Astrocyte (in vitro differentiated cells and primary cell): Measurements from ENCODE around the gene BST1. TPM values are rescaled to one million over a fixed set of nuclear protein-coding genes. Genes with fewer than 3 reads are reported as not detected.
A peak's percentile ranks its signal among the peaks of the same experiment; 100 is the strongest.

Experiments
- DNase-seq: peaks from one replicate; pipeline ENCODE4 v3.0.0-alpha.2; 2010; ENCODE audit warnings: low read depth
- FAIRE-seq: peaks from 2 replicates; lab custom pipeline; 2011; peaks lifted over from hg19 to GRCh38; lab: Jason Lieb, UNC
- H2AFZ ChIP-seq: 2 replicates; pipeline ENCODE4 v1.6.0; 2012; ENCODE audit warnings: low read depth, low read length, inconsistent platforms
- H3K27ac ChIP-seq: 2 replicates; pipeline ENCODE4 v1.5.1; 2011; ENCODE audit warnings: low read depth, low read length, inconsistent platforms
- H3K27me3 ChIP-seq: 2 replicates; pipeline ENCODE4 v1.6.0; 2011; ENCODE audit warnings: low read length, inconsistent platforms; ENCODE audit not compliant: insufficient read depth
- H3K36me3 ChIP-seq: 2 replicates; pipeline ENCODE4 v1.5.1; 2011; ENCODE audit warnings: low read length, inconsistent platforms; ENCODE audit not compliant: insufficient read depth
- H3K4me1 ChIP-seq: 2 replicates; pipeline ENCODE4 v1.5.1; 2011; ENCODE audit warnings: low read length, inconsistent platforms; ENCODE audit not compliant: insufficient read depth
- H3K4me2 ChIP-seq: 2 replicates; pipeline ENCODE4 v1.6.0; 2012; ENCODE audit warnings: low read length, inconsistent platforms
- H3K4me3 ChIP-seq: 2 replicates; pipeline ENCODE4 v1.5.1; 2011; ENCODE audit warnings: low read depth, mild to moderate bottlenecking, low read length, inconsistent platforms; ENCODE audit not compliant: insufficient read depth
- H3K79me2 ChIP-seq: 2 replicates; pipeline ENCODE4 v1.6.0; 2012; ENCODE audit warnings: mild to moderate bottlenecking, low read length, inconsistent platforms; ENCODE audit not compliant: insufficient read depth
- H3K9ac ChIP-seq: 2 replicates; pipeline ENCODE4 v1.6.0; 2012; ENCODE audit warnings: mild to moderate bottlenecking, low read length, inconsistent platforms
- H3K9me3 ChIP-seq: 2 replicates; pipeline ENCODE4 v1.5.1; 2012; ENCODE audit warnings: low read depth, mild to moderate bottlenecking, low read length, inconsistent platforms; ENCODE audit not compliant: insufficient read depth
- H4K20me1 ChIP-seq: 2 replicates; pipeline ENCODE4 v1.6.0; 2012; ENCODE audit warnings: low read length, inconsistent platforms; ENCODE audit not compliant: insufficient read depth
- H3K27ac Mint-ChIP-seq: one replicate; pipeline ENCODE4 v1.8.0; 2021; ENCODE audit warnings: mild to moderate bottlenecking, mixed read lengths; ENCODE audit not compliant: unreplicated experiment
- H3K27me3 Mint-ChIP-seq: one replicate; pipeline ENCODE4 v1.8.0; 2021; ENCODE audit warnings: low read depth, mixed read lengths; ENCODE audit not compliant: unreplicated experiment
- H3K36me3 Mint-ChIP-seq: one replicate; pipeline ENCODE4 v1.8.0; 2021; ENCODE audit warnings: low read depth, mixed read lengths; ENCODE audit not compliant: unreplicated experiment
- H3K4me1 Mint-ChIP-seq: one replicate; pipeline ENCODE4 v1.8.0; 2021; ENCODE audit warnings: low read depth, mixed read lengths; ENCODE audit not compliant: unreplicated experiment
- H3K4me3 Mint-ChIP-seq: one replicate; pipeline ENCODE4 v1.8.0; 2021; ENCODE audit warnings: mild to moderate bottlenecking, moderate library complexity, mixed read lengths; ENCODE audit not compliant: unreplicated experiment
- H3K9me3 Mint-ChIP-seq: one replicate; pipeline ENCODE4 v1.8.0; 2021; ENCODE audit warnings: mild to moderate bottlenecking, mixed read lengths; ENCODE audit not compliant: unreplicated experiment
- EZH2 ChIP-seq: IDR thresholded peaks from 2 replicates; pipeline ENCODE4 v1.6.1; 2012; ENCODE audit warnings: mild to moderate bottlenecking, low read length, inconsistent platforms; ENCODE audit not compliant: insufficient read depth
- total RNA-seq: library from RNA; stranded (reverse); gene quantifications from 2 replicates; pipeline ENCODE4 v1.2.1, GENCODE V29; 2021
- TF ChIP-seq, protein P1 (sequence below): IDR thresholded peaks from 2 replicates; pipeline ENCODE4 v1.5.1; 2011; ENCODE audit warnings: low read depth, mild to moderate bottlenecking, inconsistent platforms, low read length, moderate library complexity; ENCODE audit not compliant: insufficient read depth

BST1 gene
- total RNA-seq, 1 donor from 2014 or later = 24.5 TPM

DNA sequence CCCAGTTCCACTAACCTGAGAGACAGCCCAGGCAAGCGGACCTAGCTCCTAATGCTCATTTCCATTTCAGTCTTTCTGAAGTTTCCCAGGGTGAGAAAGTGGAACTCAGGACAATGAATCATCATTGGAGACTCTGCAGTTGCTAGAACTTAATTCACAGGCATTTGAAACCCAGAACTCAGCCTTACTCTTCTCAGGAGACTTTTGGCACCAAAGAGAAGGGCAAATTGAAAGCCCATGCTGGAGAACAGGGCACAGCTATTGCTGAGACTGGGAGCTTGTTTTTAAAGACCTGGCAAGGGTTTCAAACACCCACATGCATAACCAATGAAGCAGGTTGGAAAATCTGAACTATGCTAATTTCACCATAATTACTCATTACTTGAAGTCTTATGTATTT is 36.0 kb downstream of the BST1 start:
- H3K4me3 ChIP-seq = no peak overlapping the region
- Mint-ChIP-seq H3K36me3 (peaks cover 5% of the 10 kb centered on the region), H3K27ac (peak overlapping the region; percentile 24), H3K4me3 (no peak overlapping the region), H3K4me1 (peaks cover 6% of the 10 kb centered on the region), H3K27me3 (peaks cover 5% of the 10 kb centered on the region), H3K9me3 (peaks cover 24% of the 10 kb centered on the region)
- no peaks in the 10 kb centered on the region for H4K20me1 ChIP-seq
- DNase-seq (peak; percentile 65), FAIRE-seq (no peak)
- TF ChIP-seq EZH2 = no peak
- H3K79me2 ChIP-seq = no peaks in the 10 kb centered on the region
- no peak overlapping the region for H2AFZ ChIP-seq
- H3K27ac ChIP-seq = peak overlapping the region; percentile 7
- H3K36me3 ChIP-seq = no peaks in the 10 kb centered on the region
- H3K9ac ChIP-seq = no peak overlapping the region
- peak overlapping the region; percentile 22 for H3K4me2 ChIP-seq
- peaks cover 9% of the 10 kb centered on the region for H3K9me3 ChIP-seq
- no peaks in the 10 kb centered on the region for H3K27me3 ChIP-seq
- peaks cover 9% of the 10 kb centered on the region for H3K4me1 ChIP-seq

DNA sequence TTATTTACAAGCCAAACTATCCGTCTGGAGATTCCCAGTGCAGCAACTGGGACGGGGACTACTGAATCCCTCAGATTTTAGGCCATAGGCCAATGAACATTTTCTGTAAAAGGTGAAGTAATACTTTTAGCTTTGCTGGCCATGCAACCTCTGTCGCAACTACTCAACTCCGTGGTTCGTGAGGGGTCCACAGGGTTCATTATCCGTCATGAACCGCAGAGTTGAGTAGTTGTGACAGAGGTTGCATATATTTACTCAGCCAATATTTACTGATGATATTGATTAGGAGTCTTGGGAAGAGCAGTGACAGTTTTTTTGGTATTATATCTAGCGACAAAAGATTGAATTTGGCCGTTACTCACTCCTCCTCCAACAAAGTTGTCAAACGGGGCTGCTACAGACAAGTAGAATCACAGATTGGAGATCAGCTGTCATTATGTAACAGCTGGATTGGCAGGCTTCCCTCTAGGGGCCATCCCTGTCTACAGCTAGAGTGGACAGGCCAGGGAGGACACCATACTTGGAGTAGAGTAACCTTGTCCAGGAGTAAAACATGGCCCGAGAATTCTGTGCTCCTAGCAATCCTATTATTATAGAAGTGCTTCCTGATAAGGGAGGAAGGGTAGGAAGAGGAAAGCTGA is 38.0 kb downstream of the BST1 start:
- Histone ChIP-seq H3K9ac (no peak overlapping the region), H3K27me3 (no peaks in the 10 kb centered on the region), H3K4me1 (peaks cover 9% of the 10 kb centered on the region), H3K36me3 (no peaks in the 10 kb centered on the region), H3K4me2 (no peak overlapping the region), H2AFZ (no peak overlapping the region), H3K4me3 (no peak overlapping the region), H3K9me3 (peaks cover 9% of the 10 kb centered on the region), H3K27ac (no peak overlapping the region), H4K20me1 (no peaks in the 10 kb centered on the region), H3K79me2 (no peaks in the 10 kb centered on the region)
- FAIRE-seq (no peak), DNase-seq (no peak)
- Mint-ChIP-seq H3K9me3 (peaks cover 30% of the 10 kb centered on the region), H3K36me3 (peaks cover 2% of the 10 kb centered on the region), H3K27ac (no peak overlapping the region), H3K27me3 (no peaks in the 10 kb centered on the region), H3K4me1 (peaks cover 6% of the 10 kb centered on the region), H3K4me3 (no peak overlapping the region)
- no peak for TF ChIP-seq EZH2
- TF ChIP-seq, protein P1, sequence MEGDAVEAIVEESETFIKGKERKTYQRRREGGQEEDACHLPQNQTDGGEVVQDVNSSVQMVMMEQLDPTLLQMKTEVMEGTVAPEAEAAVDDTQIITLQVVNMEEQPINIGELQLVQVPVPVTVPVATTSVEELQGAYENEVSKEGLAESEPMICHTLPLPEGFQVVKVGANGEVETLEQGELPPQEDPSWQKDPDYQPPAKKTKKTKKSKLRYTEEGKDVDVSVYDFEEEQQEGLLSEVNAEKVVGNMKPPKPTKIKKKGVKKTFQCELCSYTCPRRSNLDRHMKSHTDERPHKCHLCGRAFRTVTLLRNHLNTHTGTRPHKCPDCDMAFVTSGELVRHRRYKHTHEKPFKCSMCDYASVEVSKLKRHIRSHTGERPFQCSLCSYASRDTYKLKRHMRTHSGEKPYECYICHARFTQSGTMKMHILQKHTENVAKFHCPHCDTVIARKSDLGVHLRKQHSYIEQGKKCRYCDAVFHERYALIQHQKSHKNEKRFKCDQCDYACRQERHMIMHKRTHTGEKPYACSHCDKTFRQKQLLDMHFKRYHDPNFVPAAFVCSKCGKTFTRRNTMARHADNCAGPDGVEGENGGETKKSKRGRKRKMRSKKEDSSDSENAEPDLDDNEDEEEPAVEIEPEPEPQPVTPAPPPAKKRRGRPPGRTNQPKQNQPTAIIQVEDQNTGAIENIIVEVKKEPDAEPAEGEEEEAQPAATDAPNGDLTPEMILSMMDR = no peak

DNA sequence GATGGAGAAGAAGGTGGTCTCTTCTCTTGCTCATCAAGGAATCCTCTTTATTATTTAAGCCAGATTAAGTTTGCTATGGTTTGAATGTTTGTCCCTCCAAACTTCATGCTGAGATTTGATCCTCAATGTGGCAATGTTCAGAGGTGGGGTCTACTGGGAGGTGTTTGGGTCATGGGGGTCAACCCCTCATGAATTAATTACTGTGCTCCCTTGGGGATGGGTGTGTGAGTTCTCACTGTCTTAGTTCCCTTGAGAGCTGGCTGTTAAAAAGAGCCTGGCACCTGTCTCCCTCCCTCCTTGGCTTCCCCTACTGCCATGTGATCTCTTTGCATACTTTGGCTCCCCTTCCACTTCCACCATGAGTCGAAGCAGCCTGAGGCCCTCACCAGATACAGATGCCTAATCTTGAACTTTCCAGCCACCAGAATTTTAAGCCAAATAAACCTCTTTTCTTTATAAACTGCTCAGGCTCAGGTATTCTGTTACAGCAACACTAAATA is 39.3 kb downstream of the BST1 start:
- no peaks in the 10 kb centered on the region for H4K20me1 ChIP-seq
- no peak overlapping the region for H3K9ac ChIP-seq
- H3K4me1 ChIP-seq = peaks cover 9% of the 10 kb centered on the region
- no peaks in the 10 kb centered on the region for H3K27me3 ChIP-seq
- Mint-ChIP-seq H3K27me3 (no peaks in the 10 kb centered on the region), H3K36me3 (peaks cover 3% of the 10 kb centered on the region), H3K9me3 (peaks cover 37% of the 10 kb centered on the region), H3K27ac (no peak overlapping the region), H3K4me1 (peaks cover 6% of the 10 kb centered on the region), H3K4me3 (no peak overlapping the region)
- no peak overlapping the region for H3K4me3 ChIP-seq
- H3K9me3 ChIP-seq = peaks cover 14% of the 10 kb centered on the region
- TF ChIP-seq, protein P1 = no peak
- TF ChIP-seq EZH2 = no peak
- no peaks in the 10 kb centered on the region for H3K36me3 ChIP-seq
- no peak overlapping the region for H2AFZ ChIP-seq
- no peak overlapping the region for H3K4me2 ChIP-seq
- H3K27ac ChIP-seq = no peak overlapping the region
- no peaks in the 10 kb centered on the region for H3K79me2 ChIP-seq
- FAIRE-seq = no peak
- DNase-seq = no peak
